H1 (cell line): ENCODE measurements around the gene TCEA2. TPM values are rescaled to one million over a fixed set of nuclear protein-coding genes. Genes with fewer than 3 reads are reported as not detected.

Experiments used
- EZH2 ChIP-seq: fragments of 200-600 bp; sonication (generic); IDR thresholded peaks from 2 replicates; pipeline ENCODE4 v1.7.1; 2012; ENCODE audit warnings: low read depth, mild to moderate bottlenecking, moderate library complexity, low read length, inconsistent platforms; ENCODE audit not compliant: severe bottlenecking
- POLR2AphosphoS5 ChIP-seq: IDR thresholded peaks from 2 replicates; pipeline ENCODE4 v1.6.1; 2011; ENCODE audit warnings: low read depth, low read length
- SIX5 ChIP-seq: IDR thresholded peaks from 2 replicates; pipeline ENCODE4 v1.6.1; 2011; ENCODE audit warnings: mild to moderate bottlenecking, low read depth, low read length
- polyA plus RNA-seq, 7 experiments: library from polyadenylated mRNA; depleted of rRNA in 3 of 7; stranded (reverse) in 5 of 7; unstranded in 2 of 7; fragments of >200 nt in 5 of 7; fragments of 200-250 nt in 2 of 7; gene quantifications; 1 replicate in 5 of 7; 2 replicates in 1 of 7; 4 replicates in 1 of 7; pipeline versions ENCODE4 v1.2.1 to v1.2.3, GENCODE V29; 2011 to 2013; ENCODE audit warnings: missing spikeins in 2 of 7, mixed read lengths in 2 of 7
- total RNA-seq: library from RNA; stranded (reverse); fragmentation: NEBNext Ultra II Directional; extraction: Animal tissue kit (Norgen Biotek cat#: 25700); gene quantifications from 2 replicates; pipeline ENCODE4 v1.2.1, GENCODE V29; 2021

TCEA2 gene
- total and polyA plus RNA-seq, 2 of the 8 experiments (the other 6 are each of a cell fraction or from before 2014, with no cell fraction given): 41.4 to 42.3 TPM

- TF ChIP-seq EZH2 (no peak), SIX5 (no peak), POLR2AphosphoS5 (no peak)
Observed at GRCh38 chr20:64075556-64075955, 12.6 kb downstream of the TCEA2 start (continued).
